GM12892 (cell line): Measurements from ENCODE around the gene IRAK3.

Experiments
- POLR2A ChIP-seq: IDR thresholded peaks from 2 replicates; pipeline ENCODE4 v1.6.1; 2011; ENCODE audit warnings: low read depth, low read length, control low read depth
- TAF1 ChIP-seq: IDR thresholded peaks from 2 replicates; pipeline ENCODE4 v1.6.1; 2011; ENCODE audit warnings: low read depth, mild to moderate bottlenecking, control low read depth, low read length, borderline replicate concordance

GRCh38 chr12:66252771-66253170 lies 63.8 kb downstream of the IRAK3 start:
- no peak for TF ChIP-seq TAF1
- no peak for TF ChIP-seq POLR2A
